OCI-M1 (cell line): ENCODE results near the gene CDC42SE2.

ENCODE experiments used
- DNase-seq: peaks from one replicate; lab custom pipeline; 2025; lab: John Stamatoyannopoulos, UW

Gene CDC42SE2

GRCh38 chr5:131389869-131390265 lies 126.0 kb downstream of the CDC42SE2 start:
- no peak for DNase-seq

- no peak for DNase-seq
Measured at GRCh38 chr5:131392466-131393095, 128.7 kb downstream of the CDC42SE2 start.

- DNase-seq: no peak
Measured at GRCh38 chr5:131393498-131393968, 129.7 kb downstream of the CDC42SE2 start.

- DNase-seq: no peak
Measured at GRCh38 chr5:131394128-131394527, 130.3 kb downstream of the CDC42SE2 start.

- DNase-seq: no peak
Measured at GRCh38 chr5:131396015-131396414, 132.2 kb downstream of the CDC42SE2 start.

GRCh38 chr5:131396630-131397273 lies 132.9 kb downstream of the CDC42SE2 start:
- DNase-seq: no peak

GRCh38 chr5:131399007-131399406 lies 135.2 kb downstream of the CDC42SE2 start:
- peak; percentile 17 for DNase-seq

GRCh38 chr5:131400585-131400984 lies 136.7 kb downstream of the CDC42SE2 start:
- no peak for DNase-seq

- DNase-seq: no peak
Measured at GRCh38 chr5:131405674-131406073, 141.8 kb downstream of the CDC42SE2 start.

- no peak for DNase-seq
Measured at GRCh38 chr5:131406076-131406475, 142.2 kb downstream of the CDC42SE2 start.

GRCh38 chr5:131406975-131407638 lies 143.3 kb downstream of the CDC42SE2 start:
- no peak for DNase-seq

GRCh38 chr5:131413605-131414559 lies 150.0 kb downstream of the CDC42SE2 start:
- DNase-seq: no peak

- DNase-seq: no peak
Measured at GRCh38 chr5:131416729-131417128, 152.9 kb downstream of the CDC42SE2 start.

- peak; percentile 89 for DNase-seq
Measured at GRCh38 chr5:131417240-131417869, 153.5 kb downstream of the CDC42SE2 start.

GRCh38 chr5:131418846-131419245 lies 155.0 kb downstream of the CDC42SE2 start:
- no peak for DNase-seq

GRCh38 chr5:131419877-131420276 lies 156.0 kb downstream of the CDC42SE2 start:
- no peak for DNase-seq

- DNase-seq: peak; percentile 47
Measured at GRCh38 chr5:131423056-131423455, 159.2 kb downstream of the CDC42SE2 start.

GRCh38 chr5:131426011-131426410 lies 162.2 kb downstream of the CDC42SE2 start:
- no peak for DNase-seq

- no peak for DNase-seq
Measured at GRCh38 chr5:131430794-131431193, 166.9 kb downstream of the CDC42SE2 start.

- DNase-seq: no peak
Measured at GRCh38 chr5:131431794-131432193, 167.9 kb downstream of the CDC42SE2 start.

- no peak for DNase-seq
Measured at GRCh38 chr5:131433109-131433508, 169.3 kb downstream of the CDC42SE2 start.
